ENCODE data around the gene CFAP61.

DNA sequence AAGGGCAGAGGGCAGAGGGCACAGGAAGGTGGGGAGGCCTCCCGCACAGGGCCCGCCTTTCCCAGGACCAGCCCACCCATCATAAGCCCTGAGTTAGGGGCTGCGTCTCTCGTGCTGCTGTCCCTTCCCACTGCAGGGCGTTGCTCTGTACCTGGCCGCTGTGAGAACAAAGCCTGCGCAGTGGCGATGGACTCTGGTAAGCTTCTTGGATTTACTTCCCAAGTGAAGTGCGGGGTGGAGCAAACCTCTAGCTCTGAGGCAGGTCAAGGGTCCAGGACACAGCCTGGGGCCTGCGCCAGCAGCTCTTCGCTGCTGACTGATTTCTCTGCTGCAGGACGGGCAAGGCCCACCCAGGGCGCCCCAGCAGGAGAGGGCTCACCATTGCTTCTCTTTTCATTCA lies 339.4 kb downstream of the CFAP61 start:
- no peak for TF ChIP-seq NFE2L1 (CRISPR knock-in tag; IDR thresholded peaks at IDR 0.05)
- TF ChIP-seq, protein P1, sequence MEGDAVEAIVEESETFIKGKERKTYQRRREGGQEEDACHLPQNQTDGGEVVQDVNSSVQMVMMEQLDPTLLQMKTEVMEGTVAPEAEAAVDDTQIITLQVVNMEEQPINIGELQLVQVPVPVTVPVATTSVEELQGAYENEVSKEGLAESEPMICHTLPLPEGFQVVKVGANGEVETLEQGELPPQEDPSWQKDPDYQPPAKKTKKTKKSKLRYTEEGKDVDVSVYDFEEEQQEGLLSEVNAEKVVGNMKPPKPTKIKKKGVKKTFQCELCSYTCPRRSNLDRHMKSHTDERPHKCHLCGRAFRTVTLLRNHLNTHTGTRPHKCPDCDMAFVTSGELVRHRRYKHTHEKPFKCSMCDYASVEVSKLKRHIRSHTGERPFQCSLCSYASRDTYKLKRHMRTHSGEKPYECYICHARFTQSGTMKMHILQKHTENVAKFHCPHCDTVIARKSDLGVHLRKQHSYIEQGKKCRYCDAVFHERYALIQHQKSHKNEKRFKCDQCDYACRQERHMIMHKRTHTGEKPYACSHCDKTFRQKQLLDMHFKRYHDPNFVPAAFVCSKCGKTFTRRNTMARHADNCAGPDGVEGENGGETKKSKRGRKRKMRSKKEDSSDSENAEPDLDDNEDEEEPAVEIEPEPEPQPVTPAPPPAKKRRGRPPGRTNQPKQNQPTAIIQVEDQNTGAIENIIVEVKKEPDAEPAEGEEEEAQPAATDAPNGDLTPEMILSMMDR (IDR thresholded peaks at IDR 0.05) = no peak
- no peak for TF ChIP-seq MYBL2 (CRISPR knock-in tag; IDR thresholded peaks at IDR 0.05)
- no peak for TF ChIP-seq IRF2 (CRISPR knock-in tag; IDR thresholded peaks at IDR 0.05; ENCODE audit: borderline replicate concordance, low read depth)
- no peak for TF ChIP-seq GRHL2 (CRISPR knock-in tag; IDR thresholded peaks at IDR 0.05; ENCODE audit: insufficient replicate concordance, severe bottlenecking)
- TF ChIP-seq, protein P2, sequence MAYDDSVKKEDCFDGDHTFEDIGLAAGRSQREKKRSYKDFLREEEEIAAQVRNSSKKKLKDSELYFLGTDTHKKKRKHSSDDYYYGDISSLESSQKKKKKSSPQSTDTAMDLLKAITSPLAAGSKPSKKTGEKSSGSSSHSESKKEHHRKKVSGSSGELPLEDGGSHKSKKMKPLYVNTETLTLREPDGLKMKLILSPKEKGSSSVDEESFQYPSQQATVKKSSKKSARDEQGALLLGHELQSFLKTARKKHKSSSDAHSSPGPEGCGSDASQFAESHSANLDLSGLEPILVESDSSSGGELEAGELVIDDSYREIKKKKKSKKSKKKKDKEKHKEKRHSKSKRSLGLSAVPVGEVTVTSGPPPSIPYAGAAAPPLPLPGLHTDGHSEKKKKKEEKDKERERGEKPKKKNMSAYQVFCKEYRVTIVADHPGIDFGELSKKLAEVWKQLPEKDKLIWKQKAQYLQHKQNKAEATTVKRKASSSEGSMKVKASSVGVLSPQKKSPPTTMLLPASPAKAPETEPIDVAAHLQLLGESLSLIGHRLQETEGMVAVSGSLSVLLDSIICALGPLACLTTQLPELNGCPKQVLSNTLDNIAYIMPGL (CRISPR knock-in tag; IDR thresholded peaks at IDR 0.05) = no peak
- TF ChIP-seq SOX15 (CRISPR knock-in tag; IDR thresholded peaks at IDR 0.05) = no peak
- no peak for TF ChIP-seq USF1 (CRISPR knock-in tag; IDR thresholded peaks at IDR 0.05)
- no peak for TF ChIP-seq ZNF416 (CRISPR knock-in tag; IDR thresholded peaks at IDR 0.05)
- TF ChIP-seq FOXP1 (CRISPR knock-in tag; IDR thresholded peaks at IDR 0.05; ENCODE audit: borderline replicate concordance) = no peak
- no peak for TF ChIP-seq CBFB (CRISPR knock-in tag; IDR thresholded peaks at IDR 0.05; ENCODE audit: low read depth)
- TF ChIP-seq, protein P3, sequence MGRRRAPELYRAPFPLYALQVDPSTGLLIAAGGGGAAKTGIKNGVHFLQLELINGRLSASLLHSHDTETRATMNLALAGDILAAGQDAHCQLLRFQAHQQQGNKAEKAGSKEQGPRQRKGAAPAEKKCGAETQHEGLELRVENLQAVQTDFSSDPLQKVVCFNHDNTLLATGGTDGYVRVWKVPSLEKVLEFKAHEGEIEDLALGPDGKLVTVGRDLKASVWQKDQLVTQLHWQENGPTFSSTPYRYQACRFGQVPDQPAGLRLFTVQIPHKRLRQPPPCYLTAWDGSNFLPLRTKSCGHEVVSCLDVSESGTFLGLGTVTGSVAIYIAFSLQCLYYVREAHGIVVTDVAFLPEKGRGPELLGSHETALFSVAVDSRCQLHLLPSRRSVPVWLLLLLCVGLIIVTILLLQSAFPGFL (CRISPR knock-in tag; IDR thresholded peaks at IDR 0.05; ENCODE audit: borderline replicate concordance) = no peak
